ENCODE results near the gene MSI2. TPM values are rescaled to one million over a fixed set of nuclear protein-coding genes. Genes with fewer than 3 reads are reported as not detected.

Gene MSI2
- total RNA-seq, 1 donor from 2014 or later: 60.6 TPM

DNA sequence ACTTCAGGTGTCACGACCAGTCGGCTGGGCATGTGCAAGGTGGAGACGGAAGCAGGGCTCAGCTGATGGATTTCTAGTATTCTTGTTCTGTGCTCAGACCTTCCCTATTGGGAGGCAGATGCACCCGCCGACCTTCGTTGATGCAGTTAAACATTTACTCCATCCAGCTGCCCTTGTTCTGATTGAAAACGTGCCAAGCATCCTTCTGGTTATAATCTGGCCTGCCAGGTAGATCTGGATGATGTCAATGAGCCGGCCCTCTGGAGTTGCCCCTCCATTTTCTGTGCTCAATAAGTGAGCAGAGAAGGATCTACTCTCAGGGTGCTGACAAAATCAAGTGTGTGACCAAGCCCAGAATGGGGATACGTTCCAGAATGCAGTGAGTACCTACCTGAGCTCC, 450.4 kb downstream of the MSI2 start:
- Mint-ChIP-seq H3K27me3 (ENCODE audit: unreplicated experiment) (peaks cover 5% of the 10 kb centered on the region), H3K27ac (ENCODE audit: unreplicated experiment) (no peak overlapping the region)

DNA sequence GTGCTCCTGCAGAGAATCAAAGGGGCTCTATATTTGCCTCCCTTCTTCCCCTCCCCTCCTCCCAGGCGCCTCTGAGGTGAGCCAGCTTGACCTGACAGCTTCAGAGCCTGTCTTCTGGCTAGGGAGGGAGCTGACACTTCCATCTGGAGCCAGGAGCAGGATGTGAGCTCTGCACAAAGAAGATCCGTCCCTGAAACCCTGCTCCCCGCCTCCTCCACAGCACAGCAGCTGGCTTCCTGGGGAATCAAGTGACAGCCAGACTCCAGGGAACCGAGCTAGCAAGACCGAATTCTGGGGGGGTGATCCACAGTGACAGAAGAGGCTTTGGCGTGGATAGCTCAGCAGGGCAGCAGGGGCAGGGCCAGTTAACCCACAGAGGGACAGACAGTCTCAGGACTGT, 451.6 kb downstream of the MSI2 start:
- H3K4me1 Mint-ChIP-seq (ENCODE audit: unreplicated experiment): peaks cover 23% of the 10 kb centered on the region
- no peaks in the 10 kb centered on the region for H3K9me3 Mint-ChIP-seq (ENCODE audit: unreplicated experiment)

More for the DNA sequence above, 450.4 kb downstream of the MSI2 start:
- Mint-ChIP-seq H3K36me3 (ENCODE audit: low read depth, unreplicated experiment) (no peaks in the 10 kb centered on the region), H3K4me3 (ENCODE audit: unreplicated experiment) (no peak overlapping the region), H3K9me3 (ENCODE audit: unreplicated experiment) (no peaks in the 10 kb centered on the region), H3K4me1 (ENCODE audit: unreplicated experiment) (peaks cover 23% of the 10 kb centered on the region)
- no peak for DNase-seq (ENCODE audit: low spot score)
- TF ChIP-seq, protein P1, sequence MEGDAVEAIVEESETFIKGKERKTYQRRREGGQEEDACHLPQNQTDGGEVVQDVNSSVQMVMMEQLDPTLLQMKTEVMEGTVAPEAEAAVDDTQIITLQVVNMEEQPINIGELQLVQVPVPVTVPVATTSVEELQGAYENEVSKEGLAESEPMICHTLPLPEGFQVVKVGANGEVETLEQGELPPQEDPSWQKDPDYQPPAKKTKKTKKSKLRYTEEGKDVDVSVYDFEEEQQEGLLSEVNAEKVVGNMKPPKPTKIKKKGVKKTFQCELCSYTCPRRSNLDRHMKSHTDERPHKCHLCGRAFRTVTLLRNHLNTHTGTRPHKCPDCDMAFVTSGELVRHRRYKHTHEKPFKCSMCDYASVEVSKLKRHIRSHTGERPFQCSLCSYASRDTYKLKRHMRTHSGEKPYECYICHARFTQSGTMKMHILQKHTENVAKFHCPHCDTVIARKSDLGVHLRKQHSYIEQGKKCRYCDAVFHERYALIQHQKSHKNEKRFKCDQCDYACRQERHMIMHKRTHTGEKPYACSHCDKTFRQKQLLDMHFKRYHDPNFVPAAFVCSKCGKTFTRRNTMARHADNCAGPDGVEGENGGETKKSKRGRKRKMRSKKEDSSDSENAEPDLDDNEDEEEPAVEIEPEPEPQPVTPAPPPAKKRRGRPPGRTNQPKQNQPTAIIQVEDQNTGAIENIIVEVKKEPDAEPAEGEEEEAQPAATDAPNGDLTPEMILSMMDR (IDR thresholded peaks at IDR 0.05; ENCODE audit: unreplicated experiment): no peak

DNA sequence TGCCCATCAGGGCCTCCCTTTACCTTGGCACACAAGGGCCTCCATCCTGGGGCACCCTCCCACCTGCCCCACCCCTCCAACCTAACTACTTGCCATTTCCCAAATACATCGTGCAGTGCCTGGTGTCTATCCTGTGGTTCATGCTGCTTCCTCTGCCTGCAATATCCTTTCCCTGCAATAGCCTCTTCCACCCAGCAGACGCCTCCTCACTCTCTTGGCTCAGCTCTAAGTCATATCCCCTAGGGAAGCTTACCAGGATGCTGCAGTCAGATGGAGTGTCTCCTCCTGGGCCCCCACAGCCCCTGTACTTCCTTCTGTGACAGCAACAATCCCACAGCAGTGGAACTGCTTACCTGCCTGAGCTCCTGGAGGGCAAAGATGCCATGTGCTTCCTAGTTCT, 452.1 kb downstream of the MSI2 start:
- no peaks in the 10 kb centered on the region for H3K36me3 Mint-ChIP-seq (ENCODE audit: low read depth, unreplicated experiment)
- H3K27ac Mint-ChIP-seq (ENCODE audit: unreplicated experiment): peak overlapping the region; percentile 82
- peaks cover 23% of the 10 kb centered on the region for H3K4me1 Mint-ChIP-seq (ENCODE audit: unreplicated experiment)
- H3K27me3 Mint-ChIP-seq (ENCODE audit: unreplicated experiment): peaks cover 4% of the 10 kb centered on the region
- peak; percentile 28 for DNase-seq (ENCODE audit: low spot score)
- H3K9me3 Mint-ChIP-seq (ENCODE audit: unreplicated experiment): no peaks in the 10 kb centered on the region
- H3K4me3 Mint-ChIP-seq (ENCODE audit: unreplicated experiment): peak overlapping the region; percentile 67
- TF ChIP-seq, protein P1 (IDR thresholded peaks at IDR 0.05; ENCODE audit: unreplicated experiment): no peak

More for the DNA sequence above, 451.6 kb downstream of the MSI2 start:
- no peaks in the 10 kb centered on the region for H3K36me3 Mint-ChIP-seq (ENCODE audit: low read depth, unreplicated experiment)
- H3K4me3 Mint-ChIP-seq (ENCODE audit: unreplicated experiment): peak overlapping the region; percentile 67
- peak; percentile 49 for DNase-seq (ENCODE audit: low spot score)
- H3K27me3 Mint-ChIP-seq (ENCODE audit: unreplicated experiment): peaks cover 5% of the 10 kb centered on the region
- H3K27ac Mint-ChIP-seq (ENCODE audit: unreplicated experiment): peak overlapping the region; percentile 82
- TF ChIP-seq, protein P1 (IDR thresholded peaks at IDR 0.05; ENCODE audit: unreplicated experiment): no peak

DNA sequence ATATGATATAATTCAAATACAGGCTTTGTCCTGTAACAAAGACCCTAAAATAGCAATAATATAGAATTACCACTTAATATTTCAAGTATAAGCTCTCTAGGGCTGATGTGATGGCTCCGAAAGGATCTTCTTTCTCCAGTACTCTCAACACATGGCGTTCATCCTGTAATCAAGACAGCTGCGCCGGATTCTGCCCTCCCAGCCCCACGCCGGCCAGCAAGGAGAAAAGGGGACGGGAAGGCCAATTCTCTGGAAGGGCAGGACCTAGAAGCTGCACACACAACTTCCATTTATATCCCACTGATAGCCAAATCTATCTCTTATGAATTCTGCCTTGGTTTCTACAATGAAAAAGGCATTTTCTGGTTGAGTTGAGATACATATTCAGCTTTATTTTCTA, 456.8 kb downstream of the MSI2 start:
- DNase-seq (ENCODE audit: low spot score): no peak
- no peaks in the 10 kb centered on the region for H3K27me3 Mint-ChIP-seq (ENCODE audit: unreplicated experiment)
- TF ChIP-seq, protein P1 (IDR thresholded peaks at IDR 0.05; ENCODE audit: unreplicated experiment): no peak

DNA sequence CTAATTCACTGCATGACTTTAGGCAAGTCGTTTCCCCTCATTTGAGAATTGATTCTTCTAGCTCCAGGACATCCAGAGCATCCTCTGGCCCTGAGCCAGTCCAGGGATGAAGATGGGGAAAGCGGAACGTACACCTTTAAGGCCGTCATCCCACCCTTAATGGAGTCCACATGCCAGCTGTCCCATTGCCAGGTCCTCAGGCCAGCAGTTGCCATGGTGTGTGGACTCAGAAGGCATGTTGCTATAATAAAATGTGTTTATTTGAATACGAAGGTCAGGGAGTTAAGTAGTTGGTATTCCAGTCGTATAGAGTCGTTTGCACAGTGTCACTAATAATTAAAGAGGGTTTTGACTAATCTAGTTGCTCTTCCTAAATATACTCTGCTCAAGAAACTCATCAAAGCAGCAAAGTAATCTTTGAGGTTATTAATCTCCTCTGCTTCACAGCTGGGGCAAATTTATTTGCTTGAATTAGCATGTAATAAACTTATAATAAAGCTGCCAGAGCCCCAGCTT, 458.4 kb downstream of the MSI2 start:
- TF ChIP-seq, protein P1 (IDR thresholded peaks at IDR 0.05; ENCODE audit: unreplicated experiment): no peak
- no peak overlapping the region for H3K4me3 Mint-ChIP-seq (ENCODE audit: unreplicated experiment)
- no peaks in the 10 kb centered on the region for H3K4me1 Mint-ChIP-seq (ENCODE audit: unreplicated experiment)
- H3K27ac Mint-ChIP-seq (ENCODE audit: unreplicated experiment): no peak overlapping the region
- no peak for DNase-seq (ENCODE audit: low spot score)
- no peaks in the 10 kb centered on the region for H3K36me3 Mint-ChIP-seq (ENCODE audit: low read depth, unreplicated experiment)
- H3K27me3 Mint-ChIP-seq (ENCODE audit: unreplicated experiment): no peaks in the 10 kb centered on the region
- no peaks in the 10 kb centered on the region for H3K9me3 Mint-ChIP-seq (ENCODE audit: unreplicated experiment)

More for the DNA sequence above, 456.8 kb downstream of the MSI2 start:
- H3K9me3 Mint-ChIP-seq (ENCODE audit: unreplicated experiment): no peaks in the 10 kb centered on the region
- peaks cover 10% of the 10 kb centered on the region for H3K4me1 Mint-ChIP-seq (ENCODE audit: unreplicated experiment)
- no peaks in the 10 kb centered on the region for H3K36me3 Mint-ChIP-seq (ENCODE audit: low read depth, unreplicated experiment)
- H3K4me3 Mint-ChIP-seq (ENCODE audit: unreplicated experiment): no peak overlapping the region
- H3K27ac Mint-ChIP-seq (ENCODE audit: unreplicated experiment): no peak overlapping the region

All from endothelial cell (in vitro differentiated cells).